Fibroblast of villous mesenchyme (primary cell): ENCODE measurements around the gene PIAS1. TPM values are rescaled to one million over a fixed set of nuclear protein-coding genes. Genes with fewer than 3 reads are reported as not detected.
"Not testable (repeated sequence)": the region's sequence is repeated elsewhere in the genome, so short reads cannot be mapped to it uniquely, and the experiment has no call there.

Experiments
- DNase-seq: peaks from one replicate; pipeline ENCODE4 v3.0.0-alpha.2; 2010; ENCODE audit warnings: low read depth
- H3K4me3 ChIP-seq: 2 replicates; pipeline ENCODE4 v1.5.1; 2011; ENCODE audit warnings: low read depth, mild to moderate bottlenecking, low read length
- total RNA-seq: library from RNA; depleted of rRNA; stranded (reverse); fragments of >200 nt; gene quantifications from 2 replicates; pipeline ENCODE4 v1.2.3, GENCODE V29; 2012
- TF ChIP-seq, protein P1 (sequence below): IDR thresholded peaks from 2 replicates; pipeline ENCODE4 v1.5.1; 2012; ENCODE audit warnings: low read depth, mild to moderate bottlenecking, low read length; ENCODE audit not compliant: insufficient read depth

PIAS1 gene
- total RNA-seq, 1 donor: 28.9 TPM

DNA sequence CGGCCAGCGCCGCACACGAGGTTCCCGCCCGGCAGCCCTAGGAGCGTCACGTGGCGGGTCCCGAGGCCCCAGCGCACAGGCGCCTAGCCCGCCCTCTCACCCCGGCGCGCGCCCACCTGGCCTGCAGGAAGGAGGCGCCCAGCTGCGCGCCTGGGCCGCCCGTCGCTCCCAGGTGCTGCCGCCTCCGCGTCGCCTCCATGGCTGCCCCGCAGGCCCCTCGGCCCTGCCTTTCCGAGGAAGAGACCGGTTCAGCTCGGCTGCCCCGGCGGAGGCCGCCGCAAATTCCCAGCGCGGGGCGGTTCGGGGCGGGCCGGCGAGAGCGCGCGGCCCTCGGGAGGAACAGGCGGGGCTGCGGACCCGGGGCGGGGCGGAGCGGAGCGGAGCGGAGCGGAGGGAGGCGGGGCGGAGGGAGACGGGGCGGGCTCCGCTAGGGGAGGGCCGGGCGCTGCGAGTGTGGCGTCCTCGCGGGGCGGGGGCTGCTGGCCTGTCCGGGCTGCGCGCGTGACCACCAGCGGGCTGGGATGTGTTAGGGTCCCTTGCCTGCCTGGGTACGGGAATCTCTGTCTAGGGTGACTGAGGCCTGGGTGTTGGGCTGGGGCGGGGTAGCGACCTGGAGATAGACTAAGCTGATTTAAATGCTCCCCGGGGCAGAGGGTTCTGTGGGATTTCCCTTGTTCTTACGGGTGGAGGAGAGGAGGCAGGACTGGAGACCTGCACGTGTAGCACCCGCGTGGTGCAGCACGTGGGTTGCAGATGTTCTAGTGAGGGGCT is 175.5 kb downstream of the PIAS1 start, which contains the start of gene CLN6:
Gene CLN6 (minus strand): TSS at position 343 of the 771 bp plus-strand sequence. CDS start 144 bp downstream, at position 199.
- H3K4me3 ChIP-seq: peak within 1 kb of the TSS; percentile 81
- TF ChIP-seq, protein P1, sequence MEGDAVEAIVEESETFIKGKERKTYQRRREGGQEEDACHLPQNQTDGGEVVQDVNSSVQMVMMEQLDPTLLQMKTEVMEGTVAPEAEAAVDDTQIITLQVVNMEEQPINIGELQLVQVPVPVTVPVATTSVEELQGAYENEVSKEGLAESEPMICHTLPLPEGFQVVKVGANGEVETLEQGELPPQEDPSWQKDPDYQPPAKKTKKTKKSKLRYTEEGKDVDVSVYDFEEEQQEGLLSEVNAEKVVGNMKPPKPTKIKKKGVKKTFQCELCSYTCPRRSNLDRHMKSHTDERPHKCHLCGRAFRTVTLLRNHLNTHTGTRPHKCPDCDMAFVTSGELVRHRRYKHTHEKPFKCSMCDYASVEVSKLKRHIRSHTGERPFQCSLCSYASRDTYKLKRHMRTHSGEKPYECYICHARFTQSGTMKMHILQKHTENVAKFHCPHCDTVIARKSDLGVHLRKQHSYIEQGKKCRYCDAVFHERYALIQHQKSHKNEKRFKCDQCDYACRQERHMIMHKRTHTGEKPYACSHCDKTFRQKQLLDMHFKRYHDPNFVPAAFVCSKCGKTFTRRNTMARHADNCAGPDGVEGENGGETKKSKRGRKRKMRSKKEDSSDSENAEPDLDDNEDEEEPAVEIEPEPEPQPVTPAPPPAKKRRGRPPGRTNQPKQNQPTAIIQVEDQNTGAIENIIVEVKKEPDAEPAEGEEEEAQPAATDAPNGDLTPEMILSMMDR: no peak

DNA sequence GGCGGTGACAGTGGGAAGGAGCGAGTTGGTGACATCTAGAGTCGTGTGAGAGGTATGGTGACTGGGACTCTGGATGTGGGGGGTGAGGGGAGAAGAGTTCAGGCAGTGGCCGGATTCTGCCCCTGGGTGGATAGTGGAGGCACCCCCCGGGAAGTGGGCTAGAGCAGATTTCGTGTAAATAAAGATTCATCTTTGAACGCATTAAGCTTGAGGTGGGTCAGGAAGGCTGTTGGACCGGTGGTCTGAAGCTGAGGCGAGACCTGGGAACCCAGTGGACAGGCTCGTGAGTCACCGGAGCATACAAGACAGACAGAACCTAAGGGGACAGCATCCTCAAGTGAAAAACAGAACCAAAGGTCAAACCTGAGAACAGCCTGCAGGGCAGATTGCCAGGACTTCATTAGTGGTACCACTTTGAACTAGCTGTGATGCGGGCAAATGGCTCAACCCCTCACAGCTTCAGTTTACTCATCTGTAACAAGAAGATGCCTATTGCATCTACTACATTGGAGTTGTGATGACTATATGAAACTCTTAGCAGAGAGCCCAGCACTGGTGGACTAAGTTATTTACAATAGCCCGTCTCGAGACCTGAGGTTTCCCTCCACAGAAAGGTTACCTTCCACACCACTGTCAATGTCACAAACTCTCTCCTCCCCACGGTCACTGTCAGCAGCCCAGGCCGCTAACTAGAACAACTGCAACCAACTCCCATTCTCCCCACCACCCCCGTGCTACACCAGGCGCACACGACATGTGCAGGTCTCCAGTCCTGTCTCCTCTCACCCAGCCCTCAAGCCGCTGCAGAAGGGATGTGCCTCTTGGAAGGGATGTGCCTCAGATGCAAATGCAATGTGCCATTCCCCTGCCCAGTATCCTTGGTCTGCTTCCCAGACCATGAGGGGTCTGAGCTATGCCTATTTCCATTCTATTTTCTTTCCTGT is 176.3 kb downstream of the PIAS1 start:
- DNase-seq: no peak
- TF ChIP-seq, protein P1: no peak
- peak overlapping the region; percentile 81 for H3K4me3 ChIP-seq

More for the DNA sequence above, 175.5 kb downstream of the PIAS1 start, which contains the start of gene CLN6:
- peak; percentile 84 for DNase-seq

DNA sequence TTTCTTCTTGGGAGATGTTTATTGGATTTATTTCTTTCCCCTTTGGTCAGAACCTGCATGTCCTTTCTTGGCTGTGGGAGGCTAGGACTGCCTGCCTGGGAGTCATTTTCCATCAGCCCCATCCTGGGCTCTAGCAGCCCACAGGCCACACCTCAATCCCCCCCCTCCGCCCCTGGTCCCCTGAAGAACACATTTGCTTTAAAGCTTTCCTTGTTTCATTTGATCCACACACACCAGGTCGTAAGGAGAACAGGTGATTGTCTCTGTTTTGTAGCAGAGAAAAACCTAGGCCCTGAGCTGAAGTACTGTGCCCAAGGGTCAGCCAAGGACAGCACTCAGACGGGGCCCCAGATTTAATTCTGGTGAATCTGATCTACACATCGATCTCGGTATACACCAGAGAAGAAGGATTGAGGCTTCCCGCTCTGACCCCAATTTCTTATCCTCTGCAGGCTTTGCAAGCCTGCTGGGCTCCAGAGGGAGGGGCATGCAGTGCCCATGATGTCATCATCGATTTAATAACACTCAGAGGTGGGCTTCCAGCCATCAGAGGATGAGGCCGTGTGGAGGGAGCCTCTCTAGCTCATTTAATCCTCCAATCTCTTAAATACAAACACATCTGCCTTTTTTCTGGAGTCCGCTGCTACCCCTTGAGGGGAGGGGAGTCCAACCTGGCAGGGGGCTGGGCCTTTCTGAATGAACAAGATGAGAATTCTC is 177.1 kb downstream of the PIAS1 start:
- TF ChIP-seq, protein P1: no peak
- no peak for DNase-seq

DNA sequence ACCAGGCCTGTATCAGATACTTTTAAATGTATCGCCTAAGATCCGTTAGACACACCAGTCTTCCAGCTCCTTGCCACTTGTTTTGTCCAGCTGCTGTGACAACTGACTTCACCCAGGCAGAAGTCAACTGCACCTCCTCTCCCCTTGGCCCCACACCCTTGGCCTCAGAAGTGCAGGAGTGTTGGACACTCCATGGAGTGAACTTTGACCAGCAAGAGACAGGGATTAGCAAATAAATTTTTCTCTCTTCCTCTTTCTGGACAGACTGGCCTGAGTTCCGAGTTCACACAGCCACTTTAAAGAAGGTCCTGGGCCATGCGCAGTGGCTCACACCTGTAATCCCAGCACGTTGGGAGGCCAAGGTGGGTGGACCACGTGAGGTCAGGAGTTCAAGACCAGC is 178.3 kb downstream of the PIAS1 start:
- DNase-seq: no peak
- TF ChIP-seq, protein P1: no peak

More for the DNA sequence above, 177.1 kb downstream of the PIAS1 start:
- no peak overlapping the region for H3K4me3 ChIP-seq

DNA sequence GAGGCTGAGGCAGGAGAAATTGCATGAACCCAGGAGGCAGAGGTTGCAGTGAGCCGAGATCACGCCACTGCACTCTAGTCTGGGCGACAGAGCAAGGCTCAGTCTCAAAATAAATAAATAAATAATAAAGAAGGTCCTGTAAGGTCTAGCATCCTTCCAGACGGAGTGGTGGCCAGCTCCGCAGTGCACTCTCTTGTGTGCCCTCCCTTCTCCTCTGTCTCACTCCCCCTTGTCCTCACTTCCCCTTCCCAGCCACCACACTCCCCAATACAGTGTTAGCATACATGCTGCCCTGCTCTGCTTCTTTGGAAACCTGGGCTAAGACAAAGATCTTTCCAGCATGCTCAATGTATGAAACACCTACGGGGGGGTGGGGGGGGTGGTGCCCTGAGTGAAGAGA is 178.8 kb downstream of the PIAS1 start:
- H3K4me3 ChIP-seq: no peak overlapping the region
- no peak for DNase-seq
- TF ChIP-seq, protein P1: no peak

More for the DNA sequence above, 178.3 kb downstream of the PIAS1 start:
- no peak overlapping the region for H3K4me3 ChIP-seq

DNA sequence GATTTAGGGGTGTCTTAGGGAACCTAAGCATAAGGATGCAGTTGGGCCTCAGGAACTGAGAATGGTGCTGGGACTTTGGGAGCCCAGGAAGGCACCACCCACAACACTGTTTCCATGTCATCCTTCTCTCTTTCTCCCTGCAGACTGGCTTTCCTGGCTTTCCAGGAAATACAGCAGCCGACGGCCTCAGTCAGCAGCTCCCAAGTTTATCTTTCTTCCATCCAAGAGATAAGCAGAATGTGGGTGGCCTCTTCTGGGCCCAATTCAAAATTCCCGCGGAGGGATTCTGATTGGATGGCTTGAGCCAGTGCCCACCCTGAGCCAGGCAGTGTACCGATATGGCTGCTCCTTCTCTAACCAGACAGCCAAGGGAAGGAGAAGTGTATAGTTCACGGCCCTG is 179.9 kb downstream of the PIAS1 start:
- DNase-seq: peak; percentile 49
- TF ChIP-seq, protein P1: no peak

DNA sequence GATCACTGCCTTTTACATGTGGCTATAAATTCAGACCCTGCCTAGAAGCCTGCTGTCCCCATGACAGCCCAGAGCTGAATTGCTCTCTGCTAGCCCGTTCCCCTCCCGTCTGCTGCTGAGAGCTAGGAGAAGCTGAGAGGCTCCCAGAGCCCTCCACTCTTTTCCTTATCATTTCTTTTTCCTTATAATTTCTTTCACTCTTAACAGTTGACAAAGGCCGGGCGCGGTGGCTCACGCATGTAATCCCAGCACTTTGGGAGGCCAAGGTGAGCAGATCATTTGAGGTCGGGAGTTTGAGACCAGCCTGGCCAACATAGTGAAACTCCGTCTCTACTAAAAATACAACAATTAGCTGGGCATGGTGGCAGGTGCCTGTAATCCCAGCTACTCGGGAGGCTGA is 180.4 kb downstream of the PIAS1 start:
- not testable (repeated sequence) for DNase-seq, H3K4me3 ChIP-seq

More for the DNA sequence above, 179.9 kb downstream of the PIAS1 start:
- no peak overlapping the region for H3K4me3 ChIP-seq
